ENCODE data around the gene DENND1A.

DENND1A gene

DNA sequence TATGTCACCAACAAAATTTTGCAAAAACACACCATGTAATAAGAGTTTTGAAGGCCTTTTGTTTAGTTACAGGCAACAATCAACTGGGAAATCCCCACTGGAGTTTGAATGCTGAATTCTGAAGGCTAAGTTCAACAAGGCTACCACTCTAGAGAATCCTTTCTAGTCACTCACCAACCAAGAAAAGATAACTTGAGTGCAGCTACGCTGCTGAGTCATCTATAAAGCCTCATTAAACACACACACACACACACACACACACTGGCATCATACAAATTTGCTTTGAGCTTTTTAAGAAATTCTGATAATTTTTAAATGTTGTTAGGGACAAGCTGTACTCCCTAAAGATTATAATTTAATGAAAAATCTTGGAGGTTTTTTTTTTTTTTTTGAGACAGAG, 219.6 kb downstream of the DENND1A start:
- POLR2A ChIA-PET = interaction anchor here (1.3 kb wide), 1 partner anchor 24 kb away, joined by 3 read pairs; no protein-coding TSS in a partner anchor
- no peak for TF ChIP-seq TARDBP (IDR thresholded peaks at IDR 0.05)
- TF ChIP-seq ARNT (IDR thresholded peaks at IDR 0.05) = no peak
- no peak for TF ChIP-seq FOXK2 (IDR thresholded peaks at IDR 0.05)
- no peak for TF ChIP-seq LEF1 (IDR thresholded peaks at IDR 0.05; ENCODE audit: borderline replicate concordance)
- TF ChIP-seq ZNF384 (IDR thresholded peaks at IDR 0.05) = no peak
- no peak for TF ChIP-seq NFRKB (IDR thresholded peaks at IDR 0.05)
- TF ChIP-seq FOXM1 (IDR thresholded peaks at IDR 0.05; ENCODE audit: borderline replicate concordance) = no peak
- TF ChIP-seq BHLHE40 (IDR thresholded peaks at IDR 0.05; ENCODE audit: borderline replicate concordance) = no peak
- TF ChIP-seq SP1 (IDR thresholded peaks at IDR 0.05) = no peak
- TF ChIP-seq, protein P1, sequence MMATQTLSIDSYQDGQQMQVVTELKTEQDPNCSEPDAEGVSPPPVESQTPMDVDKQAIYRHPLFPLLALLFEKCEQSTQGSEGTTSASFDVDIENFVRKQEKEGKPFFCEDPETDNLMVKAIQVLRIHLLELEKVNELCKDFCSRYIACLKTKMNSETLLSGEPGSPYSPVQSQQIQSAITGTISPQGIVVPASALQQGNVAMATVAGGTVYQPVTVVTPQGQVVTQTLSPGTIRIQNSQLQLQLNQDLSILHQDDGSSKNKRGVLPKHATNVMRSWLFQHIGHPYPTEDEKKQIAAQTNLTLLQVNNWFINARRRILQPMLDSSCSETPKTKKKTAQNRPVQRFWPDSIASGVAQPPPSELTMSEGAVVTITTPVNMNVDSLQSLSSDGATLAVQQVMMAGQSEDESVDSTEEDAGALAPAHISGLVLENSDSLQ (IDR thresholded peaks at IDR 0.05) = no peak
- no peak for TF ChIP-seq FOXA1 (IDR thresholded peaks at IDR 0.05)
- no peak for TF ChIP-seq CTBP1 (IDR thresholded peaks at IDR 0.05; ENCODE audit: borderline replicate concordance)
- no peak for TF ChIP-seq SUZ12 (IDR thresholded peaks at IDR 0.05)
- TF ChIP-seq HDGF (IDR thresholded peaks at IDR 0.05; ENCODE audit: borderline replicate concordance) = no peak
- no peak for DNase-seq (ENCODE audit: extremely low spot score)
- CTCF ChIA-PET = interaction anchor here (0.6 kb wide), 1 partner anchor 400 kb away, joined by 3 read pairs; no protein-coding TSS in a partner anchor

DNA sequence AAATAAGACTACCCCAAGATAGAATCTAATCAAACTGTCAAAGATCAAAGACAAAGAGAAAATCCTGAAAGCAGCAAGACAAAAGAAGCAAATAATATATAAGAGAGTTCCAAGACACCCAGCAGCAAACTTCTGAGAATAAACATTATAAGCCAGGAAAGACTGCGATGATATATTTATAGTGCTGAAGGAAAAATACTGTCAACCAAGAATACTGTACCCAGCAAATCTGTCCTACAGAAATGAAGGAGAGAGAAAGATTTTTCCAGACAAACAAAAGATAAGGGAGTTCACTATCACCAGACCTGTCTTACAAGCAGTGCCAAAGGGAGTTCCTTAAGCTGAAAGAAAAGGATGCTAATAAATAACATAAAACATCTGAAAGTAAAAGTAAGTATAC, 227.4 kb downstream of the DENND1A start:
- DNase-seq (ENCODE audit: extremely low spot score) = no peak
- CTCF ChIA-PET = no interaction called here
- POLR2A ChIA-PET = no interaction called here
- TF ChIP-seq ARNT (IDR thresholded peaks at IDR 0.05) (no peak), FOXA1 (IDR thresholded peaks at IDR 0.05) (no peak), SUZ12 (IDR thresholded peaks at IDR 0.05) (no peak), FOXM1 (IDR thresholded peaks at IDR 0.05; ENCODE audit: borderline replicate concordance) (no peak), HDGF (IDR thresholded peaks at IDR 0.05; ENCODE audit: borderline replicate concordance) (no peak)

DNA sequence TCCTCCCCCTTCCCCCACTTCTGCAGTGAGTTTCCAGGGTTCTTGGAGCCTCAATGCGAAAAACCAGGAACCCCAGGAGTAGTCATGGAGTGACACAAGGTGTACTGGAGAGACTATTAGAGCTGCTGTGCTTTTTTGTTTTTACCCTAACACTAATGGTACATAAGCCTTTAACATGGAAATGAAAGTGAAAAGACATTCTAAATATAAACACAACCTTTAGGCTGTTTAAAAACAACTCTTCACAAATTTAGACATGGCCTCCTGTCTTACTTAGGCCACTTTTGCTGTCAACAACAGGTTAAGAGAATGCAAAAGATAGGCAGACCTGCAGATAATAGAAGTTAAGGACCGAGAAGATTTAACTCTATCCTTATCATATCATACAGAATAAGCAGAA, 232.2 kb downstream of the DENND1A start:
- no peak for TF ChIP-seq FOXA1 (IDR thresholded peaks at IDR 0.05)
- no peak for TF ChIP-seq SUZ12 (IDR thresholded peaks at IDR 0.05)
- no peak for TF ChIP-seq ZNF384 (IDR thresholded peaks at IDR 0.05)
- TF ChIP-seq BHLHE40 (IDR thresholded peaks at IDR 0.05; ENCODE audit: borderline replicate concordance) = no peak
- TF ChIP-seq TARDBP (IDR thresholded peaks at IDR 0.05) = no peak
- TF ChIP-seq FOXM1 (IDR thresholded peaks at IDR 0.05; ENCODE audit: borderline replicate concordance) = no peak
- no peak for TF ChIP-seq LEF1 (IDR thresholded peaks at IDR 0.05; ENCODE audit: borderline replicate concordance)
- TF ChIP-seq FOXK2 (IDR thresholded peaks at IDR 0.05) = no peak
- no peak for TF ChIP-seq NFRKB (IDR thresholded peaks at IDR 0.05)
- TF ChIP-seq ELF4 (IDR thresholded peaks at IDR 0.05) = no peak
- TF ChIP-seq ARNT (IDR thresholded peaks at IDR 0.05) = no peak
- TF ChIP-seq L3MBTL2 (conservative IDR thresholded peaks at IDR 0.05) = no peak
- no peak for TF ChIP-seq CTBP1 (IDR thresholded peaks at IDR 0.05; ENCODE audit: borderline replicate concordance)
- no peak for TF ChIP-seq HDGF (IDR thresholded peaks at IDR 0.05; ENCODE audit: borderline replicate concordance)
- no peak for TF ChIP-seq SP1 (IDR thresholded peaks at IDR 0.05)
- ChIA-PET POLR2A (no interaction called here), CTCF (no interaction called here)
- DNase-seq (ENCODE audit: extremely low spot score) = no peak

DNA sequence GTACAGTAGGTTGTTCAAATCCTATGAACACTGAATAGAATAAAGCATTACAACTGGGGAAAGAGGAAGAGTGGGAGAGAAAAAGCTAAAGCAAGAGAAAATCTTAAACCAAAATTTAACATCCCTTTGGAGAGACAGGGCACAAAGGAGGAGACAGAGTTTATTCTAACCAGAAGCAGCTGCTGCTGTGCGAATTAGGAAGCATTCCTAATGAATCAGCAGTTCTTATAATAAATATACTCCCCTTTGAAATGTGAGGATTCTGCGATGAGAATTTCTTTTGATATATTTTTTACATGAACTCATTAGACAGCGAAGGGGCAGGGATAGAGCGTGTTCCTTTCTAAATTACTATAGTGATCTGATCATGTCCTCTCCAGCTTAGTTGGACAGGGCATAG, 233.4 kb downstream of the DENND1A start:
- POLR2A ChIA-PET = no interaction called here
- CTCF ChIA-PET = no interaction called here
- DNase-seq (ENCODE audit: extremely low spot score) = no peak
- TF ChIP-seq ZNF384 (IDR thresholded peaks at IDR 0.05) (no peak), FOXM1 (IDR thresholded peaks at IDR 0.05; ENCODE audit: borderline replicate concordance) (no peak), FOXA1 (IDR thresholded peaks at IDR 0.05) (no peak), BHLHE40 (IDR thresholded peaks at IDR 0.05; ENCODE audit: borderline replicate concordance) (no peak), SUZ12 (IDR thresholded peaks at IDR 0.05) (no peak), FOXK2 (IDR thresholded peaks at IDR 0.05) (no peak), HDGF (IDR thresholded peaks at IDR 0.05; ENCODE audit: borderline replicate concordance) (no peak)
- TF ChIP-seq, protein P1 (IDR thresholded peaks at IDR 0.05) = no peak

DNA sequence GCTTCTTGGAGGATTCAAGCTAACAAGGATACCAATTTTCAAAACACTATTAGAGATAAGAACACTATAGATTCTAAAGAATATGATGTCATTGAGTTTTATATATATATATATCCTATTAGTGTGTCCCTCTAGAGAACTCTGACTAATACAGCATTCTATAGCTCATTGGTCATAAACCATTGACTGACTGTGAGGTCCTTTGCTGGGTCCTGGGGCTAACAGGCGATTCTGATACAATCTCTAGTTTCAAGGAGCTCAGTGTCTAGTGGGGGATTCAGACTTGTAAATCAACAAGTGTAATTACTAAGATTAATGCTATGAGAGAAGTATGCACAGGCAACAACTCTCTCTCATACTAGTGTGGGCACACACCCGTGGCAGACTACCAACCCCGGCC, 234.5 kb downstream of the DENND1A start:
- POLR2A ChIA-PET = no interaction called here
- CTCF ChIA-PET = no interaction called here
- DNase-seq (ENCODE audit: extremely low spot score) = no peak
- TF ChIP-seq ZNF384 (IDR thresholded peaks at IDR 0.05) (no peak), NFRKB (IDR thresholded peaks at IDR 0.05) (no peak), ARNT (IDR thresholded peaks at IDR 0.05) (no peak), FOXM1 (IDR thresholded peaks at IDR 0.05; ENCODE audit: borderline replicate concordance) (no peak), L3MBTL2 (conservative IDR thresholded peaks at IDR 0.05) (no peak), SUZ12 (IDR thresholded peaks at IDR 0.05) (no peak), CTBP1 (IDR thresholded peaks at IDR 0.05; ENCODE audit: borderline replicate concordance) (no peak)
- TF ChIP-seq, protein P1 (IDR thresholded peaks at IDR 0.05) = peak; percentile 18

DNA sequence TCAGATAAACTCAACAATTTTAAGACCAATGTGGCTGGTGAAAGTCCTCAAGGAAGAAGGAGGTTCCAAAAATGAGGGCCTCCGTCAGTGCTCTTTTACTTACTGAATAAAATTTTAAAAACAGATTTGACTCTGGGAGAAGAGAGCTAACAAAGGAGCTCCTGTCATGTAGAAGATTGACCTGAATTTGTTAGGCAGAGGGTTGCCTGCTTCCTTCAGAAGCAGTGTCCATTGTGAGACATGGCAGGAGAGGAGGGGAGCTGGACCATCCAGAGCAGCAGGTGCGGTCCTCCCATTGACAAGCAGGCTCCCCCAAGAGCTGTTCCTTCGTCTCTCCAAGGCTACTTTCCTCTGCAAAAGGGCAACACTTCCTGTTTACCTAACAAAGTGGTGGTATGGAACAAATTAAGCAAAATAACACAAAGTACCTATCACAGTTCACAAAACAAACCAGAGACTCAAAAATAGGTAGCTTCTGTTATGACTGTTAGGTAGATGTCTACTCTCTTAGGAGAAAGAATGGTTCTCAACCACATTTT, 238.1 kb downstream of the DENND1A start:
- POLR2A ChIA-PET = no interaction called here
- CTCF ChIA-PET = no interaction called here
- DNase-seq (ENCODE audit: extremely low spot score) = no peak
- TF ChIP-seq, protein P1 (IDR thresholded peaks at IDR 0.05) = no peak
- no peak for TF ChIP-seq NFRKB (IDR thresholded peaks at IDR 0.05)
- no peak for TF ChIP-seq HDGF (IDR thresholded peaks at IDR 0.05; ENCODE audit: borderline replicate concordance)
- TF ChIP-seq L3MBTL2 (conservative IDR thresholded peaks at IDR 0.05) = no peak
- no peak for TF ChIP-seq BHLHE40 (IDR thresholded peaks at IDR 0.05; ENCODE audit: borderline replicate concordance)

All from HEK293T (cell line).